Measurements from ENCODE around the gene RBBP8. TPM values are rescaled to one million over a fixed set of nuclear protein-coding genes. Genes with fewer than 3 reads are reported as not detected.

The RBBP8 gene
- polyA plus RNA-seq, 1 donor from 2014 or later = 19.5 TPM

DNA sequence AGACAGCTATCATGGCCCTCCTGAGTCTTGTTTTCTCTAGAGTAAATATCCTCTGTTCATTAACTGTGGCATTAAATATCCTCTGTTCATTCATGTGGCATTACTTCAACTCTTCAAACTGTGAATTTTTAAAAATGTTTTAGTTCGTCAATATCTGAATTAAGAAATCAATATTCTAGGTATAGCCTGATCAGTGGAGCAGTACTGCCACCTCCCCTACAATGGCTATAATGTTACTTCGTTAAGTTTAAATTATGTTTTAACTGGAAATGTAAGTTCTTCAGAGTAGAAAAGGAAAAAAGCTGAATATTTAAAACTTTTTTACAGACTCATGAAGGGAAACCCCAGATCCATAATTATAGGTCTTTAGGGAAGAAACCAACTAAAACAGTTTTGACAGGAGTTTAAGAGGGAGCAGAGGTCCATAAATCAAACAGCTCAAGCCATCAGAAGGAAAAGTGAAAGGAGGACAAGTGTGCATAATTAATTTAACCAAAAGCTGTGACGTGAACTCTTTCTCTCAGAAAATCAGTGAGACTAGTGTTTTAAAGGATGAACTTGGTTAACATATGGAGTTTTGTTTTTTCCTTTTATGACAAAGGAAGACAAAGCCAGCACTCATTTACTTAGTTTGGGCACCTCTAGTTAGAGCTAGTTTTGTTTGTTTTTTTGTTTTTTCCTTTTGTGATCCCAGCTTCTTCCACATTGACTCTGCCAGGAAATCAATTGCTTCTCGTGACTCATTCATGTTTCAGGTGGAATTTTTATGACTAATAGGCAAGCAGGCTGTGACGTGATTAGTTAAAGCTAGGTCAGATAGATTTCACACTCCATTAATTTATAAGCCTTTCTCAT, 44.9 kb downstream of the RBBP8 start:
- no peaks in the 10 kb centered on the region for H3F3A ChIP-seq (ENCODE audit: insufficient read depth, low read length, poor library complexity, severe bottlenecking)
- no peaks in the 10 kb centered on the region for H3K36me3 ChIP-seq (ENCODE audit: insufficient read depth, low read length)
- H2AFZ ChIP-seq (ENCODE audit: low read depth, low read length) = no peak overlapping the region
- no peak overlapping the region for H3K9ac ChIP-seq (ENCODE audit: low read length)
- H3K4me3 ChIP-seq (ENCODE audit: low read length) = no peak overlapping the region
- H4K20me1 ChIP-seq (ENCODE audit: insufficient read depth) = no peaks in the 10 kb centered on the region
- TF ChIP-seq, protein P1, sequence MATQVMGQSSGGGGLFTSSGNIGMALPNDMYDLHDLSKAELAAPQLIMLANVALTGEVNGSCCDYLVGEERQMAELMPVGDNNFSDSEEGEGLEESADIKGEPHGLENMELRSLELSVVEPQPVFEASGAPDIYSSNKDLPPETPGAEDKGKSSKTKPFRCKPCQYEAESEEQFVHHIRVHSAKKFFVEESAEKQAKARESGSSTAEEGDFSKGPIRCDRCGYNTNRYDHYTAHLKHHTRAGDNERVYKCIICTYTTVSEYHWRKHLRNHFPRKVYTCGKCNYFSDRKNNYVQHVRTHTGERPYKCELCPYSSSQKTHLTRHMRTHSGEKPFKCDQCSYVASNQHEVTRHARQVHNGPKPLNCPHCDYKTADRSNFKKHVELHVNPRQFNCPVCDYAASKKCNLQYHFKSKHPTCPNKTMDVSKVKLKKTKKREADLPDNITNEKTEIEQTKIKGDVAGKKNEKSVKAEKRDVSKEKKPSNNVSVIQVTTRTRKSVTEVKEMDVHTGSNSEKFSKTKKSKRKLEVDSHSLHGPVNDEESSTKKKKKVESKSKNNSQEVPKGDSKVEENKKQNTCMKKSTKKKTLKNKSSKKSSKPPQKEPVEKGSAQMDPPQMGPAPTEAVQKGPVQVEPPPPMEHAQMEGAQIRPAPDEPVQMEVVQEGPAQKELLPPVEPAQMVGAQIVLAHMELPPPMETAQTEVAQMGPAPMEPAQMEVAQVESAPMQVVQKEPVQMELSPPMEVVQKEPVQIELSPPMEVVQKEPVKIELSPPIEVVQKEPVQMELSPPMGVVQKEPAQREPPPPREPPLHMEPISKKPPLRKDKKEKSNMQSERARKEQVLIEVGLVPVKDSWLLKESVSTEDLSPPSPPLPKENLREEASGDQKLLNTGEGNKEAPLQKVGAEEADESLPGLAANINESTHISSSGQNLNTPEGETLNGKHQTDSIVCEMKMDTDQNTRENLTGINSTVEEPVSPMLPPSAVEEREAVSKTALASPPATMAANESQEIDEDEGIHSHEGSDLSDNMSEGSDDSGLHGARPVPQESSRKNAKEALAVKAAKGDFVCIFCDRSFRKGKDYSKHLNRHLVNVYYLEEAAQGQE (IDR thresholded peaks at IDR 0.05; ENCODE audit: borderline replicate concordance) = no peak
- TF ChIP-seq MXI1 (conservative IDR thresholded peaks at IDR 0.05; ENCODE audit: poor library complexity, severe bottlenecking) = no peak
- TF ChIP-seq EP300 (conservative IDR thresholded peaks at IDR 0.05; ENCODE audit: poor library complexity, severe bottlenecking) = no peak
- TF ChIP-seq RAD21 (conservative IDR thresholded peaks at IDR 0.05) = no peak
- TF ChIP-seq SMC3 (conservative IDR thresholded peaks at IDR 0.05; ENCODE audit: poor library complexity) = no peak
- no peak for TF ChIP-seq TAF1 (IDR thresholded peaks at IDR 0.05; ENCODE audit: low read depth)
- TF ChIP-seq POLR2AphosphoS5 (IDR thresholded peaks at IDR 0.05) = no peak
- no peak for TF ChIP-seq EZH2 (IDR thresholded peaks at IDR 0.05; ENCODE audit: borderline replicate concordance, insufficient read depth, low read length, poor library complexity, severe bottlenecking)
- TF ChIP-seq, protein P2, sequence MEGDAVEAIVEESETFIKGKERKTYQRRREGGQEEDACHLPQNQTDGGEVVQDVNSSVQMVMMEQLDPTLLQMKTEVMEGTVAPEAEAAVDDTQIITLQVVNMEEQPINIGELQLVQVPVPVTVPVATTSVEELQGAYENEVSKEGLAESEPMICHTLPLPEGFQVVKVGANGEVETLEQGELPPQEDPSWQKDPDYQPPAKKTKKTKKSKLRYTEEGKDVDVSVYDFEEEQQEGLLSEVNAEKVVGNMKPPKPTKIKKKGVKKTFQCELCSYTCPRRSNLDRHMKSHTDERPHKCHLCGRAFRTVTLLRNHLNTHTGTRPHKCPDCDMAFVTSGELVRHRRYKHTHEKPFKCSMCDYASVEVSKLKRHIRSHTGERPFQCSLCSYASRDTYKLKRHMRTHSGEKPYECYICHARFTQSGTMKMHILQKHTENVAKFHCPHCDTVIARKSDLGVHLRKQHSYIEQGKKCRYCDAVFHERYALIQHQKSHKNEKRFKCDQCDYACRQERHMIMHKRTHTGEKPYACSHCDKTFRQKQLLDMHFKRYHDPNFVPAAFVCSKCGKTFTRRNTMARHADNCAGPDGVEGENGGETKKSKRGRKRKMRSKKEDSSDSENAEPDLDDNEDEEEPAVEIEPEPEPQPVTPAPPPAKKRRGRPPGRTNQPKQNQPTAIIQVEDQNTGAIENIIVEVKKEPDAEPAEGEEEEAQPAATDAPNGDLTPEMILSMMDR (IDR thresholded peaks at IDR 0.05; ENCODE audit: poor library complexity, severe bottlenecking) = no peak
- H3K9me2 ChIP-seq (ENCODE audit: insufficient read depth, low read length) = no peaks in the 10 kb centered on the region
- H3K4me2 ChIP-seq (ENCODE audit: low read length) = no peak overlapping the region
- H3K79me2 ChIP-seq (replicated peaks; ENCODE audit: insufficient read depth, low read length) = no peaks in the 10 kb centered on the region
- H3K27ac ChIP-seq (ENCODE audit: low read length) = no peak overlapping the region
- H3K9me3 ChIP-seq (ENCODE audit: low read length) = no peaks in the 10 kb centered on the region
- no peaks in the 10 kb centered on the region for H3K27me3 ChIP-seq (ENCODE audit: insufficient read depth, low read depth, low read length)

DNA sequence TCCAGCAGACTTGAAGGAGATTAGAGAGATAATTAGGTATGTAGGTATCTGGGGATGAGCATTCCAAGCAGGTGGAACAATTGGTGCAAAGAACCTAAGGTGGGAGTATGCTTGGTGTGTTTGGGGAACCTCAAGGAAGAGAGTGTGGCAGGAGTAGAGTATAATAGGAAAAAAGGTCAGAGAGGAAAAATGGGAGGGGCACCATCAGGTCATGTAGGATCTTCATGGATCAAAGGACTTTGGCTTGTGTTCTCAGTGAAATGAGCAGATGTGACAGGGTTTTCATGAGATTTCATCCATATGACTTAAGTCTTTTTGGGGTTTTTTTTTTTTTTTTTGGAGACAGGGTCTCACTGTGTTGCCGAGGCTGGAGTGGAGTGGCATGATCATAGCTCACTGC, 47.3 kb downstream of the RBBP8 start:
- Histone ChIP-seq H2AFZ (ENCODE audit: low read depth, low read length) (no peak overlapping the region), H3F3A (ENCODE audit: insufficient read depth, low read length, poor library complexity, severe bottlenecking) (no peaks in the 10 kb centered on the region), H3K9me3 (ENCODE audit: low read length) (no peaks in the 10 kb centered on the region), H3K79me2 (replicated peaks; ENCODE audit: insufficient read depth, low read length) (no peaks in the 10 kb centered on the region), H3K36me3 (ENCODE audit: insufficient read depth, low read length) (no peaks in the 10 kb centered on the region), H3K9me2 (ENCODE audit: insufficient read depth, low read length) (no peaks in the 10 kb centered on the region), H3K27me3 (ENCODE audit: insufficient read depth, low read depth, low read length) (no peaks in the 10 kb centered on the region), H3K4me2 (ENCODE audit: low read length) (no peak overlapping the region), H3K4me3 (ENCODE audit: low read length) (no peak overlapping the region), H3K27ac (ENCODE audit: low read length) (no peak overlapping the region), H4K20me1 (ENCODE audit: insufficient read depth) (no peaks in the 10 kb centered on the region), H3K9ac (ENCODE audit: low read length) (no peak overlapping the region)
- no peak for TF ChIP-seq EZH2 (IDR thresholded peaks at IDR 0.05; ENCODE audit: borderline replicate concordance, insufficient read depth, low read length, poor library complexity, severe bottlenecking)
